ENCODE data around the gene TOX2.

- TF ChIP-seq POLR2A (IDR thresholded peaks at IDR 0.05) (no peak), CTCF (IDR thresholded peaks at IDR 0.05) (no peak)
Observed at GRCh38 chr20:43942201-43942590, 27.5 kb downstream of the TOX2 start.

All from thyroid gland (tissue), 4 donors.